H1 (cell line): ENCODE measurements around the gene LMNA. TPM values are rescaled to one million over a fixed set of nuclear protein-coding genes. Genes with fewer than 3 reads are reported as not detected.

Experiments
- NANOG ChIP-seq: IDR thresholded peaks from 2 replicates; pipeline ENCODE4 v1.6.1; 2011; ENCODE audit warnings: low read length, low read depth, mild to moderate bottlenecking, inconsistent platforms; ENCODE audit not compliant: insufficient read depth, poor library complexity, severe bottlenecking
- TBP ChIP-seq: IDR thresholded peaks from 2 replicates; pipeline ENCODE4 v1.6.1; 2011; ENCODE audit warnings: low read depth, low read length, improper control_type of control experiment
- USF2 ChIP-seq: IDR thresholded peaks from 2 replicates; pipeline ENCODE4 v1.6.1; 2011; ENCODE audit warnings: low read length, improper control_type of control experiment
- polyA plus RNA-seq, 7 experiments: library from polyadenylated mRNA; depleted of rRNA in 3 of 7; stranded (reverse) in 5 of 7; unstranded in 2 of 7; fragments of >200 nt in 5 of 7; fragments of 200-250 nt in 2 of 7; gene quantifications; 1 replicate in 5 of 7; 2 replicates in 1 of 7; 4 replicates in 1 of 7; pipeline versions ENCODE4 v1.2.1 to v1.2.3, GENCODE V29; 2011 to 2013; ENCODE audit warnings: missing spikeins in 2 of 7, mixed read lengths in 2 of 7
- total RNA-seq: library from RNA; stranded (reverse); fragmentation: NEBNext Ultra II Directional; extraction: Animal tissue kit (Norgen Biotek cat#: 25700); gene quantifications from 2 replicates; pipeline ENCODE4 v1.2.1, GENCODE V29; 2021

Gene LMNA
- total and polyA plus RNA-seq, 2 of the 8 experiments (the other 6 are each of a cell fraction or from before 2014, with no cell fraction given): 25.8 to 46.8 TPM

DNA sequence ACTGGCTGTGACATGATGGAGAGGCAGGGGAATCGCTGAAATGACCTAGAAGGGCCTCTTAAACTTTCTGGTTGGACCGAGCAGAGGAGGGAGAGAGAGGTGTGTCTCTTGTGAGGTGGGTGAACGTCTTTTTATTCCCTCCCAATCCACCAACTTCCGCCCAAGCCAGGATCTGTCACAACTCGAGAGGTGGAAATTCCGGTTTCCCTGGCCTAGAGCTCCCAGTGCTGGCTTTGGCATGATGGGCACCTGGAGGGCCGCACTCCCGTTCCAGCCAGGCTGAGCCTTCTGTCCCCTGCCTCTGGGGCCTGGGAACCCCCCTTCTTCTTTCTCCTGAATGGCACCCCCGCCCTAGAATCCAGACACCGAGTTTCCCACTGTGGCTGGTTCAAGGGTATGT is 38.9 kb downstream of the LMNA start, which contains the start of gene SEMA4A (continued):
- TF ChIP-seq TBP (no peak), NANOG (no peak), USF2 (no peak)
- TF ChIP-seq, all 59 proteins: peak for 0
